HepG2 (cell line): ENCODE results near the gene PEX11A.

Experiments used
- DPF2 ChIP-seq: sonication (generic); formaldehyde crosslinking; IDR thresholded peaks from 2 replicates; pipeline ENCODE4 v1.4.0; 2020; ENCODE audit warnings: mild to moderate bottlenecking, low read depth, missing genetic modification reagents, borderline replicate concordance
- HOXA5 ChIP-seq: sonication (generic); formaldehyde crosslinking; IDR thresholded peaks from 2 replicates; pipeline ENCODE4 v1.4.0; 2020; ENCODE audit warnings: missing genetic modification reagents
- POLR2AphosphoS2 ChIP-seq: IDR thresholded peaks from 2 replicates; pipeline ENCODE4 v1.6.1; 2011; ENCODE audit warnings: low read depth, low read length, improper control_type of control experiment
- POLR2AphosphoS5 ChIP-seq: IDR thresholded peaks from 2 replicates; pipeline ENCODE4 v1.6.1; 2012; ENCODE audit warnings: low read depth, low read length
- RELA ChIP-seq: sonication (generic); formaldehyde crosslinking; IDR thresholded peaks from 2 replicates; pipeline ENCODE4 v1.4.0; 2020; ENCODE audit warnings: missing genetic modification reagents
- TBP ChIP-seq: sonication (generic); formaldehyde crosslinking; IDR thresholded peaks from 2 replicates; pipeline ENCODE4 v1.5.0; 2020; ENCODE audit warnings: missing genetic modification reagents
- ZC3H13 ChIP-seq: sonication (generic); formaldehyde crosslinking; IDR thresholded peaks from 2 replicates; pipeline ENCODE4 v1.8.1; 2023; ENCODE audit warnings: mild to moderate bottlenecking, missing genetic modification reagents, moderate library complexity
- ZFYVE20 ChIP-seq: sonication (generic); formaldehyde crosslinking; IDR thresholded peaks from 2 replicates; pipeline ENCODE4 v1.8.0; 2023; ENCODE audit warnings: low read depth, mild to moderate bottlenecking, moderate library complexity, missing genetic modification reagents, borderline replicate concordance
- ZKSCAN5 ChIP-seq: sonication (generic); formaldehyde crosslinking; IDR thresholded peaks from 2 replicates; pipeline ENCODE4 v1.5.1; 2020; ENCODE audit warnings: mild to moderate bottlenecking, missing genetic modification reagents
- ZNF282 ChIP-seq: fragments of 450-650 bp; IDR thresholded peaks from 2 replicates; pipeline ENCODE4 v1.6.1; 2018; ENCODE audit not compliant: partially characterized antibody
- TF ChIP-seq, protein P1 (sequence below): sonication (generic); formaldehyde crosslinking; IDR thresholded peaks from 2 replicates; pipeline ENCODE4 v1.4.0; 2020; ENCODE audit warnings: missing genetic modification reagents
- TF ChIP-seq, protein P2 (sequence below): sonication (generic); formaldehyde crosslinking; IDR thresholded peaks from 2 replicates; pipeline ENCODE4 v1.4.0; 2020; ENCODE audit warnings: missing genetic modification reagents
- TF ChIP-seq, protein P3 (sequence below): sonication (generic); formaldehyde crosslinking; IDR thresholded peaks from 2 replicates; pipeline ENCODE4 v1.8.1; 2023; ENCODE audit warnings: mild to moderate bottlenecking, missing genetic modification reagents

DNA sequence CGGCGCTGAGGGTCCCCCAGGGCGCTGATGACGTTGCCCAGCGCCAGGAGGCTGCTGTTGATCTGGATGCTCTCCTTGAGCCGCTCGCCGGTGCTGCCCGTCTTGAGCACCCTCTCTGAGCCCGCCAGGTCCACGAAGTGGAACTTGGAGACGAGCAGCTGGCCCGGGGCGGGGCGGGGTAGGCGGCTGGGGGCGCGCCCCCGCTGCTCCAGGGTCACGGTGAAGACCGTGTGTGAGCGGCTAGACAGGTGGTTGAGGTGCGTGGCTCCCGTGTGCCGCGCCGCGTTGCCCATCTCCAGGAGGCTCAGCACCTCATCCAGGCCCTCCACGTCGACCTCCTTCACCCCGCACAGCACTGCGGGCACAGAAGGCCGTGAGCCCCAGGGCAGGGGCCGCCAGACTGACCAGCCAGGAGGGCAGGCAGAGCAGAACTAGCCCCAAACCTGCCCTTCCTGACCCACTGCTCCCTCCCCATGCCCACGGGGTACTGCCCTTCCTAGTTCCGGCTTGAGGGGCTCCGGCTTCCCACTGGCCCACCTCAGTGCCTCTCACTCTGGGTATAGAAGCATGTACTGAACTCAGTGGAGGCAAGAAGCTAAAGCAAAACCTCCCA is 41.4 kb downstream of the PEX11A start:
- no peak for TF ChIP-seq DPF2 (CRISPR knock-in tag)
- TF ChIP-seq, protein P1, sequence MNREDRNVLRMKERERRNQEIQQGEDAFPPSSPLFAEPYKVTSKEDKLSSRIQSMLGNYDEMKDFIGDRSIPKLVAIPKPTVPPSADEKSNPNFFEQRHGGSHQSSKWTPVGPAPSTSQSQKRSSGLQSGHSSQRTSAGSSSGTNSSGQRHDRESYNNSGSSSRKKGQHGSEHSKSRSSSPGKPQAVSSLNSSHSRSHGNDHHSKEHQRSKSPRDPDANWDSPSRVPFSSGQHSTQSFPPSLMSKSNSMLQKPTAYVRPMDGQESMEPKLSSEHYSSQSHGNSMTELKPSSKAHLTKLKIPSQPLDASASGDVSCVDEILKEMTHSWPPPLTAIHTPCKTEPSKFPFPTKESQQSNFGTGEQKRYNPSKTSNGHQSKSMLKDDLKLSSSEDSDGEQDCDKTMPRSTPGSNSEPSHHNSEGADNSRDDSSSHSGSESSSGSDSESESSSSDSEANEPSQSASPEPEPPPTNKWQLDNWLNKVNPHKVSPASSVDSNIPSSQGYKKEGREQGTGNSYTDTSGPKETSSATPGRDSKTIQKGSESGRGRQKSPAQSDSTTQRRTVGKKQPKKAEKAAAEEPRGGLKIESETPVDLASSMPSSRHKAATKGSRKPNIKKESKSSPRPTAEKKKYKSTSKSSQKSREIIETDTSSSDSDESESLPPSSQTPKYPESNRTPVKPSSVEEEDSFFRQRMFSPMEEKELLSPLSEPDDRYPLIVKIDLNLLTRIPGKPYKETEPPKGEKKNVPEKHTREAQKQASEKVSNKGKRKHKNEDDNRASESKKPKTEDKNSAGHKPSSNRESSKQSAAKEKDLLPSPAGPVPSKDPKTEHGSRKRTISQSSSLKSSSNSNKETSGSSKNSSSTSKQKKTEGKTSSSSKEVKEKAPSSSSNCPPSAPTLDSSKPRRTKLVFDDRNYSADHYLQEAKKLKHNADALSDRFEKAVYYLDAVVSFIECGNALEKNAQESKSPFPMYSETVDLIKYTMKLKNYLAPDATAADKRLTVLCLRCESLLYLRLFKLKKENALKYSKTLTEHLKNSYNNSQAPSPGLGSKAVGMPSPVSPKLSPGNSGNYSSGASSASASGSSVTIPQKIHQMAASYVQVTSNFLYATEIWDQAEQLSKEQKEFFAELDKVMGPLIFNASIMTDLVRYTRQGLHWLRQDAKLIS (CRISPR knock-in tag): no peak
- TF ChIP-seq TBP (CRISPR knock-in tag): no peak
- TF ChIP-seq ZNF282: no peak
- no peak for TF ChIP-seq ZKSCAN5 (CRISPR knock-in tag)
- TF ChIP-seq ZC3H13 (CRISPR knock-in tag): no peak
- no peak for TF ChIP-seq RELA (CRISPR knock-in tag)
- no peak for TF ChIP-seq POLR2AphosphoS5
- no peak for TF ChIP-seq ZFYVE20 (CRISPR knock-in tag)
- TF ChIP-seq, protein P2, sequence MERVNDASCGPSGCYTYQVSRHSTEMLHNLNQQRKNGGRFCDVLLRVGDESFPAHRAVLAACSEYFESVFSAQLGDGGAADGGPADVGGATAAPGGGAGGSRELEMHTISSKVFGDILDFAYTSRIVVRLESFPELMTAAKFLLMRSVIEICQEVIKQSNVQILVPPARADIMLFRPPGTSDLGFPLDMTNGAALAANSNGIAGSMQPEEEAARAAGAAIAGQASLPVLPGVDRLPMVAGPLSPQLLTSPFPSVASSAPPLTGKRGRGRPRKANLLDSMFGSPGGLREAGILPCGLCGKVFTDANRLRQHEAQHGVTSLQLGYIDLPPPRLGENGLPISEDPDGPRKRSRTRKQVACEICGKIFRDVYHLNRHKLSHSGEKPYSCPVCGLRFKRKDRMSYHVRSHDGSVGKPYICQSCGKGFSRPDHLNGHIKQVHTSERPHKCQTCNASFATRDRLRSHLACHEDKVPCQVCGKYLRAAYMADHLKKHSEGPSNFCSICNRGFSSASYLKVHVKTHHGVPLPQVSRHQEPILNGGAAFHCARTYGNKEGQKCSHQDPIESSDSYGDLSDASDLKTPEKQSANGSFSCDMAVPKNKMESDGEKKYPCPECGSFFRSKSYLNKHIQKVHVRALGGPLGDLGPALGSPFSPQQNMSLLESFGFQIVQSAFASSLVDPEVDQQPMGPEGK (CRISPR knock-in tag): no peak
- no peak for TF ChIP-seq POLR2AphosphoS2
- TF ChIP-seq, protein P3, sequence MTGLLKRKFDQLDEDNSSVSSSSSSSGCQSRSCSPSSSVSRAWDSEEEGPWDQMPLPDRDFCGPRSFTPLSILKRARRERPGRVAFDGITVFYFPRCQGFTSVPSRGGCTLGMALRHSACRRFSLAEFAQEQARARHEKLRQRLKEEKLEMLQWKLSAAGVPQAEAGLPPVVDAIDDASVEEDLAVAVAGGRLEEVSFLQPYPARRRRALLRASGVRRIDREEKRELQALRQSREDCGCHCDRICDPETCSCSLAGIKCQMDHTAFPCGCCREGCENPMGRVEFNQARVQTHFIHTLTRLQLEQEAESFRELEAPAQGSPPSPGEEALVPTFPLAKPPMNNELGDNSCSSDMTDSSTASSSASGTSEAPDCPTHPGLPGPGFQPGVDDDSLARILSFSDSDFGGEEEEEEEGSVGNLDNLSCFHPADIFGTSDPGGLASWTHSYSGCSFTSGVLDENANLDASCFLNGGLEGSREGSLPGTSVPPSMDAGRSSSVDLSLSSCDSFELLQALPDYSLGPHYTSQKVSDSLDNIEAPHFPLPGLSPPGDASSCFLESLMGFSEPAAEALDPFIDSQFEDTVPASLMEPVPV: no peak
- TF ChIP-seq HOXA5: no peak
